ENCODE results near the gene STPG3. TPM values are rescaled to one million over a fixed set of nuclear protein-coding genes. Genes with fewer than 3 reads are reported as not detected.
A peak's percentile ranks its signal among the peaks of the same experiment; 100 is the strongest.
"Not testable (repeated sequence)": the region's sequence is repeated elsewhere in the genome, so short reads cannot be mapped to it uniquely, and the experiment has no call there.

STPG3 gene
- polyA plus RNA-seq, 3 donors from 2014 or later: not detected

GRCh38 chr9:137241490-137242268 is 9.4 kb upstream of the STPG3 start:
- Mint-ChIP-seq H3K4me1 (peaks cover 28 to 30% of the 10 kb centered on the region in 2 donors), H3K36me3 (peaks cover 0 to 3% (median 0%) of the 10 kb centered on the region in 3 donors), H3K27me3 (ENCODE audit: low read depth in 3 of 3) (peaks cover 12 to 26% (median 25%) of the 10 kb centered on the region in 3 donors), H3K9me3 (no peaks in the 10 kb centered on the region), H3K4me3 (peak overlapping the region; percentile 78 to 94 (median 84)), H3K27ac (peak overlapping the region in 5 of 6 donors; percentile 64 to 92 (median 68))
- peak in 1 of 3 donors; percentile 52 for DNase-seq

- H3K27me3 Mint-ChIP-seq (ENCODE audit: low read depth in 3 of 3): peaks cover 12 to 28% (median 25%) of the 10 kb centered on the region in 3 donors
- H3K4me1 Mint-ChIP-seq: peaks cover 28% of the 10 kb centered on the region in 2 donors
- peak overlapping the region; percentile 77 to 85 (median 81) for H3K4me3 Mint-ChIP-seq
- peaks cover 0 to 3% (median 0%) of the 10 kb centered on the region in 3 donors for H3K36me3 Mint-ChIP-seq
- no peaks in the 10 kb centered on the region for H3K9me3 Mint-ChIP-seq
- DNase-seq: peak in 2 of 3 donors; percentile 17 to 18
- H3K27ac Mint-ChIP-seq: peak overlapping the region; percentile 64 to 78 (median 74)
Observed at GRCh38 chr9:137242269-137243203, 8.6 kb upstream of the STPG3 start.

DNA sequence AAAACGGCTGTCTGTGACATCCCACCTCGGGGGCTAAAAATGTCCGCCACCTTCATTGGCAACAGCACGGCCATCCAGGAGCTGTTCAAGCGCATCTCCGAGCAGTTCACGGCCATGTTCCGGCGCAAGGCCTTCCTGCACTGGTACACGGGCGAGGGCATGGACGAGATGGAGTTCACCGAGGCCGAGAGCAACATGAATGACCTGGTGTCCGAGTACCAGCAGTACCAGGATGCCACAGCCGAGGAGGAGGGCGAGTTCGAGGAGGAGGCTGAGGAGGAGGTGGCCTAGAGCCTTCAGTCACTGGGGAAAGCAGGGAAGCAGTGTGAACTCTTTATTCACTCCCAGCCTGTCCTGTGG is 7.8 kb upstream of the STPG3 start:
- H3K9me3 Mint-ChIP-seq, H3K27ac Mint-ChIP-seq, H3K36me3 Mint-ChIP-seq: not testable (repeated sequence)
- Mint-ChIP-seq H3K27me3 (ENCODE audit: low read depth in 3 of 3) (peaks cover 12 to 28% (median 25%) of the 10 kb centered on the region in 3 donors), H3K4me1 (peaks cover 28% of the 10 kb centered on the region in 2 donors), H3K4me3 (peak overlapping the region in 2 of 5 donors; percentile 21 to 24)
- DNase-seq: peak in 1 of 3 donors; percentile 14

GRCh38 chr9:137243626-137244485 is 7.2 kb upstream of the STPG3 start:
- Mint-ChIP-seq H3K36me3 (peaks cover 0 to 3% (median 0%) of the 10 kb centered on the region in 3 donors), H3K4me3 (peak overlapping the region in 2 of 5 donors; percentile 27 to 36)

GRCh38 chr9:137244486-137245449 is 6.3 kb upstream of the STPG3 start:
- Mint-ChIP-seq H3K4me1 (peaks cover 19 to 22% of the 10 kb centered on the region in 2 donors), H3K27ac (no peak overlapping the region), H3K36me3 (peaks cover 0 to 3% (median 0%) of the 10 kb centered on the region in 3 donors), H3K4me3 (no peak overlapping the region), H3K27me3 (ENCODE audit: low read depth in 3 of 3) (peaks cover 12 to 26% (median 25%) of the 10 kb centered on the region in 3 donors), H3K9me3 (no peaks in the 10 kb centered on the region)
- no peak for DNase-seq

More at GRCh38 chr9:137243626-137244485, 7.2 kb upstream of the STPG3 start:
- DNase-seq: peak in 2 of 3 donors; percentile 15 to 16
- Mint-ChIP-seq H3K4me1 (peaks cover 25 to 27% of the 10 kb centered on the region in 2 donors), H3K9me3 (no peaks in the 10 kb centered on the region), H3K27me3 (ENCODE audit: low read depth in 3 of 3) (peaks cover 12 to 28% (median 25%) of the 10 kb centered on the region in 3 donors), H3K27ac (no peak overlapping the region)

- no peak overlapping the region for H3K4me3 Mint-ChIP-seq
- H3K27ac Mint-ChIP-seq: no peak overlapping the region
- peaks cover 0 to 3% (median 0%) of the 10 kb centered on the region in 3 donors for H3K36me3 Mint-ChIP-seq
- peaks cover 12 to 25% (median 20%) of the 10 kb centered on the region in 3 donors for H3K27me3 Mint-ChIP-seq (ENCODE audit: low read depth in 3 of 3)
- H3K4me1 Mint-ChIP-seq: peaks cover 16 to 22% of the 10 kb centered on the region in 2 donors
- no peak for DNase-seq
- no peaks in the 10 kb centered on the region for H3K9me3 Mint-ChIP-seq
Observed at GRCh38 chr9:137245450-137246421, 5.3 kb upstream of the STPG3 start.

GRCh38 chr9:137247135-137247915 is 3.8 kb upstream of the STPG3 start:
- Mint-ChIP-seq H3K9me3 (no peaks in the 10 kb centered on the region), H3K27ac (no peak overlapping the region)

DNA sequence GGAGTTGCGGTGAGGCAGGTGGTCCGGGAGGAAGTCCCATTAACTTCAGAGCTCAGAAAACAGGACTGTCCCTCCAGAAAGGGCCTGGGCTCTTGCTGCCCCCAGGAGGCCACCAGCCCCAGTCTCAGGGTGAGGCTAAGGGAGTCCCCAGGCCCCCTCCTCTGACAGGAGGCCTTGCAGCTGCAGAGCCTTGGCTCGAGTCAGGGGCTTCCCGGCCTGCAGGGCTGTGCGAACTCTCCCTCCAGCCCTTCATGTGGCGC is 3.2 kb upstream of the STPG3 start:
- Mint-ChIP-seq H3K36me3 (peaks cover 0 to under 1% (median 0%) of the 10 kb centered on the region in 3 donors), H3K27me3 (ENCODE audit: low read depth in 3 of 3) (peaks cover 1 to 12% (median 7%) of the 10 kb centered on the region in 3 donors), H3K4me1 (peaks cover 6 to 7% of the 10 kb centered on the region in 2 donors), H3K9me3 (no peaks in the 10 kb centered on the region), H3K27ac (no peak overlapping the region), H3K4me3 (no peak overlapping the region)
- no peak for DNase-seq

More at GRCh38 chr9:137247135-137247915, 3.8 kb upstream of the STPG3 start:
- Mint-ChIP-seq H3K36me3 (peaks cover 0 to 3% (median 0%) of the 10 kb centered on the region in 3 donors), H3K4me1 (peaks cover 11 to 13% of the 10 kb centered on the region in 2 donors), H3K27me3 (ENCODE audit: low read depth in 3 of 3) (peaks cover 5 to 17% (median 12%) of the 10 kb centered on the region in 3 donors), H3K4me3 (no peak overlapping the region)
- no peak for DNase-seq

DNA sequence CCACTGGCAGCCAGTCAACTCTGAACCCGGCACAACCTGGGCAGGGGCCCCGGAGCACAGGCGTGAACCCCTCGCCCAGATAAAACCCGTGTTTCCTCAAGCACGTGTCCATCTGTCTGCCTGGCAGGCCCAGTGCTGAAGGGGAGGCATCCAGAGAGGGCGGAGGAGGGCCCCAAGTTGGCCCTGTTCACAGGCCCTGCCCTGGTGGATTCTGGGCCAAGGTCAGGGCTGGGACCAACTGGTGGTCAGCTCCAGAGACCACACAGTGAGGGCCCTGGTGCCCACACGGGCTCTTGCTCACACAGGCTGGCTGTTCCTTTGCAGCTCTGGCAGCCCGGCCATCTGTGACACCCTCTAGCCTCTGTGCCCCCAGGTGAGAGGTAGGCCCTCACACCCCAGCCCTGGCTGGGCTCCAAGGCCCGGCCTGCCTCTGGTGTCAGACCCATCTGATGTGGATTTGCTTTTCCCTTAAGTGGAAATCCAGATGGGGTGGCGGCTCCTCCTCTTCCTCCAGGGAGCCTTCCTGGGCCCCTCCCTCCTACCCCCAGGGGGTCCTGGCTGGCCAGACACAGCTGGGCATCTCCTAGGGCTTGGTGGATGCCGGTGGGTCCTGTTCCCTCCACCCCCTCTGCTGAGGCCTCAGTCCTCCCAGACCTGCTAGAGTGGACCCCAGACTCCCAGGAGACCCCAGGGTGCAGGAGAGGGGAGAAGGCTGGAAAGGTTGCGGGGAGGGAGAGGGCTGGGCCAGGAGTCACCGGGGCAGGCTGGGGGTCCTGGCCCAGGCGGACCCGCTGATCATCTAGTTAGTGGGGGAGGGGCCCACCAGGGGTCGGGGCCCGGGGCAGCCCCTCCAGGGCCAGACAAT is 525 bp upstream of the STPG3 start:
- no peaks in the 10 kb centered on the region for H3K36me3 Mint-ChIP-seq
- no peak overlapping the region for H3K27ac Mint-ChIP-seq
- H3K9me3 Mint-ChIP-seq: peaks cover 0 to 2% (median 0%) of the 10 kb centered on the region in 6 donors
- H3K4me3 Mint-ChIP-seq: no peak overlapping the region
- no peak for DNase-seq
- peaks cover 4% of the 10 kb centered on the region in 2 donors for H3K4me1 Mint-ChIP-seq
- peaks cover 0 to 5% (median 3%) of the 10 kb centered on the region in 3 donors for H3K27me3 Mint-ChIP-seq (ENCODE audit: low read depth in 3 of 3)
